AG09319 (cell line): ENCODE results near the gene DRD2.
A peak's percentile ranks its signal among the peaks of the same experiment; 100 is the strongest.

Experiments
- DNase-seq: peaks from one replicate; pipeline ENCODE4 v3.0.0-alpha.2; 2010; ENCODE audit warnings: low read depth; ENCODE audit errors: extremely low read depth
- TF ChIP-seq, protein P1 (sequence below): IDR thresholded peaks from 2 replicates; pipeline ENCODE4 v1.5.1; 2011; ENCODE audit warnings: low read depth, mild to moderate bottlenecking, inconsistent platforms, low read length, moderate library complexity

DRD2 gene

DNA sequence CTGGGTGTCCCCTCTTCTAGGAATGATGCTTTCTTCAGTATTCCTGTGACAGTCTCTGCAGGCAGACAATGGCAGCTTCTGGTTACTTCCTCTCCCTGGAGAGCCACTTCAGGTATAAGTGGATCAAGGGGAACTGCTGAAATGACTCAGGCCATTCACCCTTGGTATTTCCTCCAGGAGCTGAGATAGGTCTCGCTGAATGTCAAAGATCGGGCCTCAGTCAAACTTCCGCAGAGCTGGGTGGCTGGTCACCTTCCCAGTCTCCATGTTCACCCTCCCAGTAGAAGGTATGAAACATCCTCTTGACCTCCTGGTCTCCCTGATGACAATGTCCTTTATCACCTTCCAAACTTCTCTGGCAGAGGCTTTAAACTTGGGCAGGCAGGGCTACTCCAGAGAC lies 89.4 kb downstream of the DRD2 start:
- no peak for DNase-seq
- TF ChIP-seq, protein P1, sequence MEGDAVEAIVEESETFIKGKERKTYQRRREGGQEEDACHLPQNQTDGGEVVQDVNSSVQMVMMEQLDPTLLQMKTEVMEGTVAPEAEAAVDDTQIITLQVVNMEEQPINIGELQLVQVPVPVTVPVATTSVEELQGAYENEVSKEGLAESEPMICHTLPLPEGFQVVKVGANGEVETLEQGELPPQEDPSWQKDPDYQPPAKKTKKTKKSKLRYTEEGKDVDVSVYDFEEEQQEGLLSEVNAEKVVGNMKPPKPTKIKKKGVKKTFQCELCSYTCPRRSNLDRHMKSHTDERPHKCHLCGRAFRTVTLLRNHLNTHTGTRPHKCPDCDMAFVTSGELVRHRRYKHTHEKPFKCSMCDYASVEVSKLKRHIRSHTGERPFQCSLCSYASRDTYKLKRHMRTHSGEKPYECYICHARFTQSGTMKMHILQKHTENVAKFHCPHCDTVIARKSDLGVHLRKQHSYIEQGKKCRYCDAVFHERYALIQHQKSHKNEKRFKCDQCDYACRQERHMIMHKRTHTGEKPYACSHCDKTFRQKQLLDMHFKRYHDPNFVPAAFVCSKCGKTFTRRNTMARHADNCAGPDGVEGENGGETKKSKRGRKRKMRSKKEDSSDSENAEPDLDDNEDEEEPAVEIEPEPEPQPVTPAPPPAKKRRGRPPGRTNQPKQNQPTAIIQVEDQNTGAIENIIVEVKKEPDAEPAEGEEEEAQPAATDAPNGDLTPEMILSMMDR: no peak

DNA sequence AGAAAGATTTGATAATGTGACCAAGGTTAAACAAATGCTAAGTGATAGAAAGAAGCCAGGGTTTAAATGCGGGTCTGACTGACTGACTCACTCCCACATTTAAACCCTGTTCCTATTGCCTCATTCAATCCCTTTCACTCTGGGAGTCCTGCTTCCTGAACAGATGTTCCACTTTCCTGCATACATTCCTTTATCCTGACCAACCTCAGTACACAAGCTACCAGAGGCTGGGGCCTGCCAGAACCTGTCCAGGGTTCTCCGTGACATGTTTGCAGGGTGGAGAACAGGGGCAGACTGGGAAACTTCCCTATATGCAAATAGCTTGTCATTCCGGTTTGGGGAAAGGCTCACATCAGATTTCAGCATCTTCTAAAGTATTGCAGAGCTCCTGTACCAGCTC lies 90.6 kb downstream of the DRD2 start:
- peak; percentile 32 for DNase-seq

DNA sequence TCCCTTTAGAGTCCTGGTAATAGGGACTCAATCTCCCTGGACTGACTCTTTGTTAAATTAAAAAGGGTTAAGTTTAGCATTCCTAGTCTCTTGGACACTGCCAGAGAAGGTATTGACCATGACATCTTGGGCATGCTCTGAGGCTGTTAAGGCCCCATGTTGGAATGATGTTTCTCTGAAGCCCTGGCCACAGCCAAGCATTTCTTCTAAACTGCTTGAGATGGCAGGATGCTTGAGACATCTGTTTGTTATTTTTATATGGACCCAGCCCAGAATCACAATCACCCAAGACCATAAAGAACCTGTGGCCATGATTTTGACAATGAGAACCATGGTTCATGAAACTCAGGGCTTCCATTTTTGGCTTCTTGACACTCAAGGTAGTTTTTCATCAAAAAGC lies 93.1 kb downstream of the DRD2 start:
- DNase-seq: no peak
- TF ChIP-seq, protein P1: no peak

More for the DNA sequence above, 90.6 kb downstream of the DRD2 start:
- TF ChIP-seq, protein P1: no peak

DNA sequence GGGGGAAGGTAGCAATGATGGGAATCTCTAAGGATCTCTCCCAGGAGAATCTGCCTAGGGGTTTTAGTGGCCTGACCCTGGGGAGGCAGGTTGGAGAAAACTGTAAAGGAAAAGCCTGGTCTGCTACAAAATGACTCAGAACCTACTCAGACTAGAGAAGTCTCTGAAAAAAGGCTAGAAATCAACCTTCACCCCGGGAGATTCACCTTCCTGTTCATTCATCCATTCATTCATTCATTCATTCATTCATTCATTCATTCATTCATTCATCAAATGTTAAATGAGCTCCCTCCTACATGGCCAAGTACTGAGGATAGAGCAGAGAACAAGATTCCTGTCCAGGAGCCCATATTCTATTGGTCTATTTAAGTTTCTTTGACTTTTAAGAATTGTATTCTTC lies 96.5 kb downstream of the DRD2 start:
- no peak for DNase-seq
- TF ChIP-seq, protein P1: no peak

DNA sequence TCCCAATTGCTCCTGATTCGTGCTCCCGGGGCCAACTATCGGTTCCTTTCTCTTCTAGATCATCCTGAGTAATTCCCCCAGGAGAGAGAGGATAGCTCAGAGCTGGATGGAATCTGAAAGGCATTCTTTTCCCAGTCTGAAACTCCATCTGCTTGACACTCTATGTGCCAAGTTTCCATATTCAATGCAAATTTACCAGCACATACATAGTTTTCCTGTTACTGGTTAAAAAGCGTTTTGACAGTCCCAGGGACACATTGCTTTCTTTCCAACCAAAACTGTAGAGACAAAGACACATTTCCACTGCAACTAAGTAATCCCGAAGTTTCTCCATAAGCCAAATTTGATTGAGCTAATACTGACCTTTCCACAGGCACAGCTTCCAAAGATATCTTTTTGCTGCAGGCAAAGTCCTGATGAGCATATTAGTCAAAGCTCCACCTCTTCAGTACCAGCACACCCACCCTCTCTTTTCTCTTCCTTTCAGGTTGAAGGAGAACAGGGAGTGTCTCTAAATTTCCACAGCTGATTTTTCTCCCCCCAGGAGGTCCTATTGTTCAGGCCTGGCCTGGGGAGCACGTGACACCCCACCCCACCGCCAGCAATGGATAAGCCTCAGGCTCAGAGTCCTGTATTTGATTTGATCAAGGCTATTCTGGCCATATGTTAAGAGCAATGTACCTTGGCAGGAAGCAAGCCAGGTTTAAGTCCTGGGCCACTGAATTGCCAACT lies 97.4 kb downstream of the DRD2 start:
- TF ChIP-seq, protein P1: no peak
- no peak for DNase-seq

DNA sequence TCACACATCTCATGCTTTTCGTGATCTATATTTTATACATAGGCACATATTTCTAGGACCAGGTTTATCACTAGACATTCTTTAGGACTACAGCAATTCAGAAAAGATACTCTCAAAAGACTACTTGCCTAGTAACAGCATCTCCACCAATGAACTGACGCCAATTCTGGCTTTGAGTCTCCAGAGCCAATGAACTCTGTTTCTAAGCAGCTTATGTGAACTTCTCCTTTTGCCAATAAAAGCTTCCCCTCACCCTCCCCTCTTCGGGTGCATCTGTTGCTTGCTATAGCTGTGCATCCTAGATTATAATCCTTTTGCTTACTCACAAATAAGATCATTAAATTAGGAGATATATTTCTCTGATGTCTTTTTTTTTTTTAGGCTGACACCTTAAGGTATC lies 99.0 kb downstream of the DRD2 start:
- TF ChIP-seq, protein P1: no peak
- DNase-seq: no peak

DNA sequence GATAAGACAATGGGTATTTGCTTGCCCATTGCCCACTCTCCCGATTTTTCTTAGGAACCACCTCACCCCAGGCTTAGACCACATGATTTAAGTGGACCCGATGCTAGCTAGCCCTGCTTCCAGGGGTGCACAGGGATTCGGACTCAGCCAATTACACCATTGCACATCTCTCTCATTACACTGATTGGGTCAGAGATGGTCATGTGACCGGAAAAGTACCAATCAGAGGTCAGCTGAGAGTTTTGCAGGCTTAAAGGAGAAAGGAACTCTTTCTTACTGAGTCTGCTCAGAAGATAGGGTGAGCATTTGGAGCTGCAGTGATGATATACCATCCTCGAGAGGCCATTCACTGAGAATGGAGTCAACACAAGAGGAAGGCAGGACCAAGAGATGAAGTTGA lies 99.8 kb downstream of the DRD2 start:
- TF ChIP-seq, protein P1: no peak
- no peak for DNase-seq
